Measurements from ENCODE around the gene MLPH. TPM values are rescaled to one million over a fixed set of nuclear protein-coding genes. Genes with fewer than 3 reads are reported as not detected.

MLPH gene
- total RNA-seq, 2 experiments from 2014 or later = not detected

GRCh38 chr2:237570776-237571335 lies 83.8 kb downstream of the MLPH start:
- Mint-ChIP-seq H3K9me3 (ENCODE audit: low read depth) (no peaks in the 10 kb centered on the region), H3K4me3 (no peak overlapping the region), H3K36me3 (no peaks in the 10 kb centered on the region), H3K27ac (no peak overlapping the region), H3K27me3 (peaks cover 6% of the 10 kb centered on the region), H3K4me1 (no peaks in the 10 kb centered on the region)
- no peak for DNase-seq
- CTCF ChIA-PET = interaction anchor here (1.1 to 4.8 kb wide), 9 partner anchors 11 to 450 kb away, joined by 3 to 127 read pairs (median 13); no protein-coding TSS in a partner anchor
- no peak for ATAC-seq

DNA sequence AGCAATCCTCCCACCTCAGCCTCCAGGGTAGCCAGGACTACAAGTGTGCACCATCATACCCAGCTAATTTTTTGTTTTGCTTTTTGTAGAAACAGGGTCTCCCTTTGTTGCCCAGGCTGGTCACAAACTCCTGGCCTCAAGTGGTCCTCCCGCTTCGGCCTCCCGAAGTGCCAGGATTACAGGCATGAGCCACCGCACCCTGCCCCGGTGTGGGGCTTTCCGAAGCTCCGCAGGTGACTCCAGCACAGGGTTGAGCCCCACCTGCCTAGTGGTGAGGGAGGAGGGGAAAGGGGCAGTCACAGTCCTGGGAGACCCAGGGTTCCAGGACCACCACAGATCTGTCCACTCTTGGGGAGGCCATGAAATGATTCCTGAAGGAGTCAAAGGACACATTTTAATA lies 84.5 kb downstream of the MLPH start:
- CTCF ChIA-PET = interaction anchor here (0.6 to 4.8 kb wide), 30 partner anchors 9 to 485 kb away, joined by 3 to 127 read pairs (median 5); partner anchors contain the start of gene COPS8
- DNase-seq (no peak), ATAC-seq (no peak)
- H3K27me3 Mint-ChIP-seq = peaks cover 6% of the 10 kb centered on the region
- no peaks in the 10 kb centered on the region for H3K36me3 Mint-ChIP-seq
- H3K9me3 Mint-ChIP-seq (ENCODE audit: low read depth) = no peaks in the 10 kb centered on the region
- no peak overlapping the region for H3K27ac Mint-ChIP-seq
- no peaks in the 10 kb centered on the region for H3K4me1 Mint-ChIP-seq
- no peak overlapping the region for H3K4me3 Mint-ChIP-seq

DNA sequence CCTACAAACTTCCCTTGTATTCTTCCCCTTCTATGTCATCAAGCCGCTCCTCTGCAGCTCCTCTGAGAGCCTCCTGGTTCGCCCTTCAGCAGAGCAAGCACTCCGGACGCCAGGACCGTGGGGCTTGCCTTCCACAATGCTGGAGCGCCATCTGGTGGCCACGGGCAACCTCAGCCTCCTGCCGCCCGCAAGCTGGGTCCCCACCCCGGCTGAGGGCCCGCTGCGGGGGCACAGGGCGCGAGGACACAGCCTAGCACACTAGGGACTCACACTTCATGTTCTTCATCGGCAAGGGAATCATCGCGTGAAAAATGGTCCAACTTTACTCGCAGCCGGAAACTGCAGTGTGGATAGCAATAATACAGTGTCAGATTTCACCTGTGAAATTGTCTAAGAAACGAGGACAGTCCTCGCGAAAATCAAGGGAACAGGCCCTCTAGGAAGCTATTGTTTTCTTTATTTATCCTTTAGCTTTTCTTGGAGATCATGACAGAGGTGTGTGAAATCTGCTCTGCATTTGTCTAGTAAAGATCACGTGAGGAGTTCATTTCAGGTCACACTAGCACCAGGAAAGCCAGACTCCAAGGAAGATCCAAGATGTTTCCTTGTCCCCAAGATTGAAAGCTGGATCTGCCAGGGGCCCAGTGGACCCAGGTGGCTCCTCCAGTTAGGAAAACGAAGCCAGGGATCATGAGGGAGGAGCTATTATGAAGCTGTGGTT lies 85.1 kb downstream of the MLPH start:
- Mint-ChIP-seq H3K27me3 (peaks cover 8% of the 10 kb centered on the region), H3K4me1 (no peaks in the 10 kb centered on the region), H3K4me3 (no peak overlapping the region), H3K36me3 (no peaks in the 10 kb centered on the region), H3K9me3 (ENCODE audit: low read depth) (no peaks in the 10 kb centered on the region), H3K27ac (no peak overlapping the region)
- DNase-seq (peak; percentile 86), ATAC-seq (peak; percentile 95)
- CTCF ChIA-PET = interaction anchor here (0.6 to 4.8 kb wide), 30 partner anchors 9 to 486 kb away, joined by 3 to 127 read pairs (median 5); partner anchors contain the start of gene COPS8

- Mint-ChIP-seq H3K36me3 (no peaks in the 10 kb centered on the region), H3K4me3 (no peak overlapping the region), H3K27ac (no peak overlapping the region), H3K9me3 (ENCODE audit: low read depth) (no peaks in the 10 kb centered on the region), H3K27me3 (peaks cover 8% of the 10 kb centered on the region), H3K4me1 (no peaks in the 10 kb centered on the region)
- ATAC-seq (no peak), DNase-seq (no peak)
- CTCF ChIA-PET = interaction anchor here (1.1 to 4.8 kb wide), 17 partner anchors 9 to 486 kb away, joined by 3 to 127 read pairs (median 7); partner anchors contain the start of gene COPS8
Measured at GRCh38 chr2:237572742-237573101, 85.7 kb downstream of the MLPH start.

- H3K27me3 Mint-ChIP-seq = peaks cover 8% of the 10 kb centered on the region
- CTCF ChIA-PET = interaction anchor here (0.6 to 4.8 kb wide), 3 partner anchors 11 to 65 kb away, joined by 3 to 127 read pairs (median 27); no protein-coding TSS in a partner anchor
- ATAC-seq = no peak
- no peaks in the 10 kb centered on the region for H3K36me3 Mint-ChIP-seq
- no peak for DNase-seq
- H3K27ac Mint-ChIP-seq = no peak overlapping the region
- no peaks in the 10 kb centered on the region for H3K4me1 Mint-ChIP-seq
- no peak overlapping the region for H3K4me3 Mint-ChIP-seq
- no peaks in the 10 kb centered on the region for H3K9me3 Mint-ChIP-seq (ENCODE audit: low read depth)
Measured at GRCh38 chr2:237573721-237574415, 86.8 kb downstream of the MLPH start.

- Mint-ChIP-seq H3K4me3 (no peak overlapping the region), H3K4me1 (no peaks in the 10 kb centered on the region), H3K36me3 (no peaks in the 10 kb centered on the region), H3K27me3 (peaks cover 7% of the 10 kb centered on the region), H3K27ac (no peak overlapping the region), H3K9me3 (ENCODE audit: low read depth) (no peaks in the 10 kb centered on the region)
- DNase-seq (no peak), ATAC-seq (no peak)
- CTCF ChIA-PET = interaction anchor here (4.8 kb wide), 1 partner anchor 60 kb away, joined by 127 read pairs; no protein-coding TSS in a partner anchor
Measured at GRCh38 chr2:237574467-237574866, 87.4 kb downstream of the MLPH start.

- Mint-ChIP-seq H3K9me3 (ENCODE audit: low read depth) (no peaks in the 10 kb centered on the region), H3K36me3 (no peaks in the 10 kb centered on the region), H3K4me3 (no peak overlapping the region), H3K27me3 (peaks cover 6% of the 10 kb centered on the region), H3K4me1 (no peaks in the 10 kb centered on the region), H3K27ac (no peak overlapping the region)
- ATAC-seq = no peak
- CTCF ChIA-PET = interaction anchor here (1.0 to 4.8 kb wide), 2 partner anchors 61 to 62 kb away, joined by 7 to 127 read pairs; no protein-coding TSS in a partner anchor
- no peak for DNase-seq
Measured at GRCh38 chr2:237574894-237575868, 88.1 kb downstream of the MLPH start.

DNA sequence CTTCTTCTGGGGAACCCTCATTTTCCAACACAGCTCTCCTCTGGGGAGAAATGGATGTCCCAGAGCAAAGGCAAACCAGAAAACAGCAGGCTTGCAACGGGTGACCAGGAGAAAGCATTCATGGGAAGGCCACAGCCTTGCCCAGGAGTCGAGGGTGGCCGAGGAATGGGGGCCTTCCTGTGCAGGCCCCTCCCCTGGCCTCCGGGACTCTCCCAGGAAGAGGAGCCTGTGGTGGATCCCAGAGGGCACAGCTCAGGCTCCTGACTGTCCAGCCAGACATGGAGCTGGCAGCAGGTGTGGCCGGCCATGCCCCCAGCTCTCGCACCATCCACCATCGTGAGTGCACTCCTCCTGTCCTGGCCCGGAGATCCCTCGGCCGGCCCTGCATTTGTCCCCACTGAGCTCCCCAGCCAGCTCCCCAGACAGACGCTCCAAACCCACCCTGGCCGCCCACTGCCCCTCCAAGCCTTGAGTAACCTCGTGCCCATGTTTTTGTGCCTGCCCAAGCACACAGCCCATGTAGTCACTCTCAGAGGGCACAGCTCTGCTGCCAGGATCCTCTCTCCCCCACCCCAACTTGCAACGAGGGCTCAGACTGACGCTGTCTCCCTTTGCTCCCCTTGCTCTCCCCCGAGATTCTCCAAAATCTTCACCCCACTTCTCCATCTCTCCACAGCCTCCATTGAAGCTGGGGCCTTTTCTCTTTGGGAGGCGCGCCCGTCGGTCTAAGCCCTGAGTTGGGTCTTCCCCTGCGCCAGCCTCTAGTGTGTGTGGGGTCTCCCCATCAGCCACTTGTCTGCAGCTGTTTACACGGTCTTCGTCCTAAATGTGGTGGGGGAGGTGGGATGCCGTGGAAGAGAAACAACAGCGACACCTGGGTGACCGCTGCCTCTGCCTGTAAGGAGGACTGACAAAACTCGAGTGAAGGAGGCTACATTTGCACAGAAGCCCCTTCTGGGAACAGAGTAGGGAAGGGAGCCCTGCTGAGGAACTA lies 89.1 kb downstream of the MLPH start:
- Mint-ChIP-seq H3K36me3 (no peaks in the 10 kb centered on the region), H3K4me1 (no peaks in the 10 kb centered on the region), H3K27ac (no peak overlapping the region), H3K4me3 (no peak overlapping the region), H3K9me3 (ENCODE audit: low read depth) (no peaks in the 10 kb centered on the region), H3K27me3 (peaks cover 6% of the 10 kb centered on the region)
- no peak for ATAC-seq
- CTCF ChIA-PET = interaction anchor here (1.0 kb wide), 1 partner anchor 63 kb away, joined by 7 read pairs; no protein-coding TSS in a partner anchor
- DNase-seq = no peak

- Mint-ChIP-seq H3K9me3 (ENCODE audit: low read depth) (no peaks in the 10 kb centered on the region), H3K4me1 (peaks cover 4% of the 10 kb centered on the region), H3K27ac (no peak overlapping the region), H3K4me3 (no peak overlapping the region), H3K36me3 (no peaks in the 10 kb centered on the region), H3K27me3 (peaks cover 2% of the 10 kb centered on the region)
- CTCF ChIA-PET = no interaction called here
- DNase-seq = no peak
- ATAC-seq = no peak
Measured at GRCh38 chr2:237576974-237577373, 89.9 kb downstream of the MLPH start.

- ATAC-seq = no peak
- H3K36me3 Mint-ChIP-seq = no peaks in the 10 kb centered on the region
- CTCF ChIA-PET = no interaction called here
- no peaks in the 10 kb centered on the region for H3K9me3 Mint-ChIP-seq (ENCODE audit: low read depth)
- H3K27ac Mint-ChIP-seq = no peak overlapping the region
- H3K4me1 Mint-ChIP-seq = peaks cover 4% of the 10 kb centered on the region
- H3K27me3 Mint-ChIP-seq = peaks cover 2% of the 10 kb centered on the region
- H3K4me3 Mint-ChIP-seq = no peak overlapping the region
- no peak for DNase-seq
Measured at GRCh38 chr2:237577458-237577857, 90.4 kb downstream of the MLPH start.

- Mint-ChIP-seq H3K4me3 (no peak overlapping the region), H3K27ac (no peak overlapping the region), H3K9me3 (ENCODE audit: low read depth) (no peaks in the 10 kb centered on the region), H3K36me3 (no peaks in the 10 kb centered on the region), H3K27me3 (peaks cover 2% of the 10 kb centered on the region), H3K4me1 (peaks cover 4% of the 10 kb centered on the region)
- CTCF ChIA-PET = no interaction called here
- DNase-seq (no peak), ATAC-seq (no peak)
Measured at GRCh38 chr2:237577956-237578870, 91.2 kb downstream of the MLPH start.
